ENCODE data around the gene COX4I1.

Gene COX4I1

DNA sequence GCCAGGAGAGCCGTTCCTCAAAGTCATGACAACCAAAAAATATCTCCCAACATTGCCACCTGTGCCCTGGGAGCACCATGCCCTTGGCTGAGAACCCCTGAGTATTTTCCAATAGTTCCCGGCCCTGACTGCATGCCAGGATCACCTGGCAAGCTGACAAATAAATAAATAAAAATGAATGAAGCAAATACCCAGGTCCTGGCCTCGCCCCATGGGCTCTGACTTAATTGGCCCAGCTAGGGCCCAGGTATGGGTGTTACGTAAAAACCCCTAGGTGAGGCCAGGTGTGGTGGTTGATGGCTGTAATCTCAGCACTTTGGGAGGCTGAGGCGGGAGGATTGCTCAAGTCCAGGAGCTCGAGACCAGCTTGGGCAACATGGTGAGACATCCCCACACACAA is 45.9 kb upstream of the COX4I1 start:
- H3K79me2 ChIP-seq (ENCODE audit: insufficient read depth, low read length): no peaks in the 10 kb centered on the region
- peaks cover 10% of the 10 kb centered on the region; the same call in 1 of the 2 replicates for H4K20me1 ChIP-seq (ENCODE audit: insufficient read depth, low read length)
- H3K36me3 ChIP-seq (ENCODE audit: insufficient read depth, low read length): no peaks in the 10 kb centered on the region
- H3K4me3 ChIP-seq (ENCODE audit: low read depth in 1 of 2, low read length in 2 of 2): no peak overlapping the region
- no peak overlapping the region for H2AFZ ChIP-seq (ENCODE audit: low read depth, low read length)
- ATAC-seq (ENCODE audit: insufficient read depth, low read depth) (no peak), DNase-seq (no peak)
- no peak overlapping the region for H3K9ac ChIP-seq (ENCODE audit: low read depth, low read length)
- H3K27ac ChIP-seq (ENCODE audit: low read length): no peak overlapping the region
- H3K4me2 ChIP-seq (ENCODE audit: insufficient read depth, low read length): no peak overlapping the region
- no peak for TF ChIP-seq EZH2 (IDR thresholded peaks at IDR 0.05; ENCODE audit: borderline replicate concordance, low read depth, low read length, severe bottlenecking)
- TF ChIP-seq, protein P1, sequence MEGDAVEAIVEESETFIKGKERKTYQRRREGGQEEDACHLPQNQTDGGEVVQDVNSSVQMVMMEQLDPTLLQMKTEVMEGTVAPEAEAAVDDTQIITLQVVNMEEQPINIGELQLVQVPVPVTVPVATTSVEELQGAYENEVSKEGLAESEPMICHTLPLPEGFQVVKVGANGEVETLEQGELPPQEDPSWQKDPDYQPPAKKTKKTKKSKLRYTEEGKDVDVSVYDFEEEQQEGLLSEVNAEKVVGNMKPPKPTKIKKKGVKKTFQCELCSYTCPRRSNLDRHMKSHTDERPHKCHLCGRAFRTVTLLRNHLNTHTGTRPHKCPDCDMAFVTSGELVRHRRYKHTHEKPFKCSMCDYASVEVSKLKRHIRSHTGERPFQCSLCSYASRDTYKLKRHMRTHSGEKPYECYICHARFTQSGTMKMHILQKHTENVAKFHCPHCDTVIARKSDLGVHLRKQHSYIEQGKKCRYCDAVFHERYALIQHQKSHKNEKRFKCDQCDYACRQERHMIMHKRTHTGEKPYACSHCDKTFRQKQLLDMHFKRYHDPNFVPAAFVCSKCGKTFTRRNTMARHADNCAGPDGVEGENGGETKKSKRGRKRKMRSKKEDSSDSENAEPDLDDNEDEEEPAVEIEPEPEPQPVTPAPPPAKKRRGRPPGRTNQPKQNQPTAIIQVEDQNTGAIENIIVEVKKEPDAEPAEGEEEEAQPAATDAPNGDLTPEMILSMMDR (IDR thresholded peaks at IDR 0.05; ENCODE audit: borderline replicate concordance, extremely low read depth, low read length, poor library complexity, severe bottlenecking): no peak
- H3K27me3 ChIP-seq (ENCODE audit: insufficient read depth, low read length, poor library complexity): peaks cover 30% of the 10 kb centered on the region
- H3K4me1 ChIP-seq (ENCODE audit: insufficient read depth, low read length): peaks cover 11% of the 10 kb centered on the region
- H3K9me3 ChIP-seq (ENCODE audit: insufficient read depth, low read length, severe bottlenecking): no peaks in the 10 kb centered on the region

DNA sequence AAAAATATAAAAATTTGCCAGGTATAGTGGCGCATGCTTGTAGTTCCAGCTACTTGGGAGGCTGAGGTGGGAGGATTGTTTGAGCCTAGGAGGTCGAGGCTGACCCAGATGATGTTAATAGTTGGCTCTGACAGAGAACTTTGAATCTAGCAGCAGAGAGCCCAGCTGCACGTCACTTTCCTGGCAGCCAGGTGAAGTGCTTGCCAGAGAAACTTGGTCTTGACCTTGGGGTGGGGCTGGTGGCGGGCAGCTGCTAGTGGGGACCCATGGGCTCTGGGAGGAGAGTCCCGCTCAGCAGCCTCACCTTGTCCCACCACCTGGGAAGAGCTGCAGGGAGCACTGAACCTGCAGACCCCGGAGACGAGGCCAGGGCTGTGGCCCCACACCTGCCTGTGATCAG is 45.5 kb upstream of the COX4I1 start:
- H3K4me3 ChIP-seq (ENCODE audit: low read depth in 1 of 2, low read length in 2 of 2): no peak overlapping the region
- no peak for ATAC-seq (ENCODE audit: insufficient read depth, low read depth)
- no peak overlapping the region for H3K27ac ChIP-seq (ENCODE audit: low read length)
- H2AFZ ChIP-seq (ENCODE audit: low read depth, low read length): no peak overlapping the region
- H3K36me3 ChIP-seq (ENCODE audit: insufficient read depth, low read length): no peaks in the 10 kb centered on the region
- no peak overlapping the region for H3K4me2 ChIP-seq (ENCODE audit: insufficient read depth, low read length)
- peaks cover 11% of the 10 kb centered on the region for H3K4me1 ChIP-seq (ENCODE audit: insufficient read depth, low read length)
- no peak for DNase-seq
- H3K79me2 ChIP-seq (ENCODE audit: insufficient read depth, low read length): no peaks in the 10 kb centered on the region
- peaks cover 14% of the 10 kb centered on the region; the same call in 1 of the 2 replicates for H4K20me1 ChIP-seq (ENCODE audit: insufficient read depth, low read length)
- peaks cover 34% of the 10 kb centered on the region for H3K27me3 ChIP-seq (ENCODE audit: insufficient read depth, low read length, poor library complexity)
- H3K9ac ChIP-seq (ENCODE audit: low read depth, low read length): no peak overlapping the region
- TF ChIP-seq, protein P1 (IDR thresholded peaks at IDR 0.05; ENCODE audit: borderline replicate concordance, extremely low read depth, low read length, poor library complexity, severe bottlenecking): no peak
- no peak for TF ChIP-seq EZH2 (IDR thresholded peaks at IDR 0.05; ENCODE audit: borderline replicate concordance, low read depth, low read length, severe bottlenecking)
- no peaks in the 10 kb centered on the region for H3K9me3 ChIP-seq (ENCODE audit: insufficient read depth, low read length, severe bottlenecking)

DNA sequence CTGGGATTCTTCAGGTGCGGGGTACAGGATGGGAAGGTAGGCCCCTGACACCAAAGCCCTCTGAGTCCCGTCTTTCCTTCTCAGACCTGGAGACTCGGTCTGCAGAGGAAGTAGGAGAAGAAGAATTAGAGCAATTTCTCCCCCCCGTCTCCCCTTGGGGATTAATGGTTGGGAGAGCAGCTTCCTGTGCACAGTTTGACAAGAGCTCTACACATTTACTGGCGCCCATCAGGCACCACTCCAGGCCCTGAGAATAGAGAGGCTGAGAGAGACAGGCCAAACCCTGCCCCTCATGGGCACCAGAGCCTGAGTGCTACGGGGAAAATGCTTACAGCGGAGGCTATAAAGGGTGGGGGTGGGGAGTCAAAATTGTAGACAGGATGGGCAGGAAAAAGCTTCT is 45.1 kb upstream of the COX4I1 start:
- no peak overlapping the region for H3K27ac ChIP-seq (ENCODE audit: low read length)
- no peaks in the 10 kb centered on the region for H3K36me3 ChIP-seq (ENCODE audit: insufficient read depth, low read length)
- H3K4me2 ChIP-seq (ENCODE audit: insufficient read depth, low read length): no peak overlapping the region
- H3K9ac ChIP-seq (ENCODE audit: low read depth, low read length): no peak overlapping the region
- no peaks in the 10 kb centered on the region for H3K79me2 ChIP-seq (ENCODE audit: insufficient read depth, low read length)
- H3K4me3 ChIP-seq (ENCODE audit: low read depth in 1 of 2, low read length in 2 of 2): no peak overlapping the region
- ATAC-seq (ENCODE audit: insufficient read depth, low read depth): no peak
- H3K27me3 ChIP-seq (ENCODE audit: insufficient read depth, low read length, poor library complexity): peaks cover 37% of the 10 kb centered on the region
- no peak overlapping the region for H2AFZ ChIP-seq (ENCODE audit: low read depth, low read length)
- peaks cover 11% of the 10 kb centered on the region for H3K4me1 ChIP-seq (ENCODE audit: insufficient read depth, low read length)
- DNase-seq: no peak
- peaks cover 14% of the 10 kb centered on the region; the same call in 1 of the 2 replicates for H4K20me1 ChIP-seq (ENCODE audit: insufficient read depth, low read length)
- TF ChIP-seq, protein P1 (IDR thresholded peaks at IDR 0.05; ENCODE audit: borderline replicate concordance, extremely low read depth, low read length, poor library complexity, severe bottlenecking): no peak
- no peak for TF ChIP-seq EZH2 (IDR thresholded peaks at IDR 0.05; ENCODE audit: borderline replicate concordance, low read depth, low read length, severe bottlenecking)
- H3K9me3 ChIP-seq (ENCODE audit: insufficient read depth, low read length, severe bottlenecking): no peaks in the 10 kb centered on the region

Data from DND-41 (cell line).